ENCODE data around the gene ALDH1B1. TPM values are rescaled to one million over a fixed set of nuclear protein-coding genes. Genes with fewer than 3 reads are reported as not detected.

Gene ALDH1B1
- total and polyA plus RNA-seq, 2 of the 13 experiments (the other 11 are each of a cell fraction or from before 2014, with no cell fraction given), result 45.1 to 125 TPM

GRCh38 chr9:38392235-38393127 lies at the start of gene ALDH1B1 (continued):
- TF ChIP-seq ZNF512B (CRISPR knock-in tag; IDR thresholded peaks at IDR 0.05; ENCODE audit: borderline replicate concordance) (no peak), SMAD3 (CRISPR knock-in tag; IDR thresholded peaks at IDR 0.05) (peak; percentile 68; the same call in 1 of the 2 replicates), NRL (CRISPR knock-in tag; IDR thresholded peaks at IDR 0.05; ENCODE audit: borderline replicate concordance) (peak; percentile 87; the same call in 1 of the 2 replicates), RFX1 (IDR thresholded peaks at IDR 0.05) (no peak), ZNF496 (CRISPR knock-in tag; IDR thresholded peaks at IDR 0.05; ENCODE audit: insufficient replicate concordance) (no peak), ZNF546 (CRISPR knock-in tag; conservative IDR thresholded peaks at IDR 0.05) (peak; percentile 51; the same call in 1 of the 2 replicates), FOXA3 (CRISPR knock-in tag; IDR thresholded peaks at IDR 0.05) (no peak), SAP130 (CRISPR knock-in tag; IDR thresholded peaks at IDR 0.05; ENCODE audit: low read depth) (peak; percentile 90), FOXJ3 (CRISPR knock-in tag; IDR thresholded peaks at IDR 0.05; ENCODE audit: borderline replicate concordance) (0 out of 2 replicates have a peak, but pooled peaks have one; percentile 52), KLF15 (CRISPR knock-in tag; IDR thresholded peaks at IDR 0.05; ENCODE audit: borderline replicate concordance) (0 out of 2 replicates have a peak, but pooled peaks have one; percentile 73), ZNF407 (CRISPR knock-in tag; IDR thresholded peaks at IDR 0.05; ENCODE audit: not compliant biosample characterization) (peak; percentile 34), ZNF414 (CRISPR knock-in tag; IDR thresholded peaks at IDR 0.05) (peak; percentile 84; the same call in 1 of the 2 replicates), FOXK1 (CRISPR knock-in tag; IDR thresholded peaks at IDR 0.05; ENCODE audit: borderline replicate concordance, low read depth) (peak; percentile 17; the same call in 1 of the 2 replicates)

Measured in HepG2 (cell line).